GM12878 (cell line): ENCODE data around the gene CYB5R3. TPM values are rescaled to one million over a fixed set of nuclear protein-coding genes. Genes with fewer than 3 reads are reported as not detected.

Source experiments
- ATAC-seq: fragments of 200-7000 bp; cut with Tn5 transposase; 3 replicates; pipeline ENCODE4 v1.9.1; 2020; ENCODE audit warnings: mild to moderate bottlenecking, moderate library complexity
- BruUV-seq: library from RNA; stranded (reverse); fragments of 400-500 nt; replicated peaks from 2 replicates; lab custom pipeline; 2021; lab: Mats Ljungman, UMichigan
- CTCF ChIA-PET: fragments of 300-600 bp; sonication (Branson Sonifier 250); formaldehyde crosslinking; extraction: SDS; loops from one replicate; lab custom pipeline; 2021; ENCODE audit warnings: inconsistent platforms; lab: Yijun Ruan, JAX
- POLR2A ChIA-PET: fragments of 350-600 bp; formaldehyde crosslinking; extraction: SDS; loops from one replicate; lab custom pipeline; 2021; ENCODE audit warnings: inconsistent platforms; lab: Charles Lee
- RAD21 ChIA-PET: fragments of 300-600 bp; sonication (Branson Sonifier 250); formaldehyde crosslinking; loops from one replicate; lab custom pipeline; 2023; ENCODE audit warnings: antibody characterized with exemption; ENCODE audit not compliant: unreplicated experiment; lab: Charles Lee
- SMC1A ChIA-PET: fragments of 300-600 bp; sonication (Branson Sonifier 250); formaldehyde crosslinking; loops from one replicate; lab custom pipeline; 2023; ENCODE audit not compliant: unreplicated experiment, uncharacterized antibody; lab: Charles Lee
- DNase-seq: peaks from one replicate; pipeline ENCODE4 v3.0.0-alpha.2; 2011; ENCODE audit warnings: low read depth, low spot score
- FAIRE-seq: peaks from 3 replicates; lab custom pipeline; 2011; peaks lifted over from hg19 to GRCh38; lab: Jason Lieb, UNC
- H2AFZ ChIP-seq: 2 replicates; pipeline ENCODE4 v1.6.0; 2011; ENCODE audit warnings: low read depth, low read length, control low read depth; ENCODE audit not compliant: control insufficient read depth
- H3K27ac ChIP-seq: 2 replicates; pipeline ENCODE4 v1.5.1; 2011; ENCODE audit warnings: control low read depth; ENCODE audit not compliant: control insufficient read depth, insufficient read depth
- H3K27me3 ChIP-seq, 2 experiments: replicated peaks in 1 of 2; 2 replicates each; pipeline versions ENCODE4 v1.6.0 to v1.6.1; 2011; ENCODE audit warnings: low read length in 1 of 2; ENCODE audit not compliant: control insufficient read depth in 2 of 2, insufficient read depth in 2 of 2
- H3K36me3 ChIP-seq, 2 experiments: 2 replicates each; pipeline ENCODE4 v1.5.1; 2011; ENCODE audit warnings: low read length in 1 of 2; ENCODE audit not compliant: control insufficient read depth in 2 of 2, insufficient read depth in 2 of 2
- H3K4me1 ChIP-seq: 2 replicates; pipeline ENCODE4 v1.6.1; 2011; ENCODE audit warnings: mild to moderate bottlenecking, low read length, moderate library complexity, mixed read lengths; ENCODE audit not compliant: control insufficient read depth, insufficient read depth
- H3K4me2 ChIP-seq: 2 replicates; pipeline ENCODE4 v1.6.0; 2011; ENCODE audit warnings: control low read depth; ENCODE audit not compliant: control insufficient read depth, insufficient read depth
- H3K4me3 ChIP-seq: fragments of 200-600 bp; sonication (generic); 2 replicates; pipeline ENCODE4 v1.5.1; 2016
- H3K79me2 ChIP-seq: 2 replicates; pipeline ENCODE4 v1.6.0; 2011; ENCODE audit warnings: low read length; ENCODE audit not compliant: control insufficient read depth, insufficient read depth
- H3K9ac ChIP-seq: 2 replicates; pipeline ENCODE4 v1.8.0; 2011; ENCODE audit warnings: low read length, control low read depth, mixed read lengths; ENCODE audit not compliant: control insufficient read depth, insufficient read depth
- H3K9me3 ChIP-seq: replicated peaks from 3 replicates; pipeline ENCODE4 v1.5.1; 2011; ENCODE audit warnings: mild to moderate bottlenecking, low read length; ENCODE audit not compliant: control insufficient read depth, insufficient read depth
- H4K20me1 ChIP-seq: 2 replicates; pipeline ENCODE4 v1.6.0; 2011; ENCODE audit not compliant: control insufficient read depth, insufficient read depth
- EGR1 ChIP-seq, 2 experiments: IDR thresholded peaks; 1 replicate in 1 of 2; 2 replicates in 1 of 2; pipeline ENCODE4 v1.6.1; 2011 to 2012; ENCODE audit warnings: low read depth in 2 of 2, low read length in 2 of 2, borderline replicate concordance in 1 of 2, mild to moderate bottlenecking in 1 of 2, moderate library complexity in 1 of 2
- GABPA ChIP-seq: IDR thresholded peaks from 2 replicates; pipeline ENCODE4 v1.6.1; 2014; ENCODE audit warnings: antibody characterized with exemption, low read depth, mild to moderate bottlenecking, inconsistent platforms
- IKZF1 ChIP-seq: fragments of 450-650 bp; conservative IDR thresholded peaks from 2 replicates; pipeline ENCODE4 v1.6.1; 2017; ENCODE audit warnings: antibody characterized with exemption, mild to moderate bottlenecking
- IKZF2 ChIP-seq, 2 experiments: fragments of 450-650 bp; IDR thresholded peaks; 2 replicates each; pipeline ENCODE4 v1.6.1; 2017; ENCODE audit warnings: mild to moderate bottlenecking in 2 of 2, moderate library complexity in 2 of 2
- JUND ChIP-seq: IDR thresholded peaks from 2 replicates; pipeline ENCODE4 v1.6.1; 2012; ENCODE audit warnings: low read depth, mild to moderate bottlenecking, low read length, improper control_type of control experiment, moderate library complexity
- MEF2B ChIP-seq: fragments of 450-650 bp; IDR thresholded peaks from 2 replicates; pipeline ENCODE4 v1.6.1; 2018; ENCODE audit warnings: mild to moderate bottlenecking, moderate library complexity; ENCODE audit not compliant: partially characterized antibody, poor library complexity, severe bottlenecking
- MTA2 ChIP-seq: fragments of 450-650 bp; IDR thresholded peaks from 2 replicates; pipeline ENCODE4 v1.6.1; 2016; ENCODE audit warnings: low read depth, mild to moderate bottlenecking, moderate library complexity
- NBN ChIP-seq: fragments of 450-650 bp; IDR thresholded peaks from 2 replicates; pipeline ENCODE4 v1.6.1; 2016
- NR2F1 ChIP-seq: fragments of 450-650 bp; conservative IDR thresholded peaks from 2 replicates; pipeline ENCODE4 v1.6.1; 2017; ENCODE audit warnings: mild to moderate bottlenecking
- ZBTB4 ChIP-seq: fragments of 450-650 bp; formaldehyde crosslinking; IDR thresholded peaks from 2 replicates; pipeline ENCODE4 v1.4.0; 2022; ENCODE audit warnings: mild to moderate bottlenecking, moderate library complexity
- ZNF24 ChIP-seq: fragments of 450-650 bp; IDR thresholded peaks from 2 replicates; pipeline ENCODE4 v1.6.1; 2017; ENCODE audit warnings: antibody characterized with exemption, mild to moderate bottlenecking
- WGBS: methylation state at CpG from one replicate; pipeline ENCODE4 v1.1.6; 2016; ENCODE audit warnings: low lambda C conversion rate; ENCODE audit not compliant: insufficient replicate concordance, insufficient coverage; ENCODE audit errors: missing lambda C conversion rate; 5-methylcytosine and 5-hydroxymethylcytosine counted together
- in situ Hi-C: fragments of 300-500 bp; cut with MboI; formaldehyde crosslinking; loops from 9 replicates; pipeline ENCODE4 v1.14.3; 2018; ENCODE audit warnings: mixed read lengths
- intact Hi-C: fragments of 100-400 bp; cut with micrococcal nuclease; formaldehyde crosslinking; loops from one replicate; pipeline ENCODE4 v1.14.2; 2022; ENCODE audit not compliant: unreplicated experiment
- polyA plus RNA-seq, 11 experiments: library from polyadenylated mRNA; depleted of rRNA in 4 of 11; unstranded in 6 of 11; stranded (reverse) in 5 of 11; fragments of >200 nt; fragmentation: Nextera tagmentation in 4 of 11; fragmentation: Illumina TruSeq in 1 of 11; extraction: Ambion mirVana in 4 of 11; extraction: Trizol in 1 of 11; gene quantifications; 1 replicate in 1 of 11; 2 replicates in 10 of 11; pipeline versions ENCODE4 v1.2.1 to v1.2.3, GENCODE V29; 2011 to 2016; ENCODE audit warnings: inconsistent platforms in 2 of 11, missing spikeins in 2 of 11, low read depth in 1 of 11
- total RNA-seq, 4 experiments: library from RNA; depleted of rRNA in 3 of 4; stranded (reverse); fragments of >200 nt in 3 of 4; fragmentation: Illumina TruSeq in 1 of 4; extraction: Trizol in 1 of 4; gene quantifications; 2 replicates each; pipeline versions ENCODE4 v1.2.1 to v1.2.3, GENCODE V29; 2013 to 2021
- TF ChIP-seq, protein P1 (sequence below): fragments of 450-650 bp; IDR thresholded peaks from 2 replicates; pipeline ENCODE4 v1.6.1; 2016; ENCODE audit warnings: mild to moderate bottlenecking

Gene CYB5R3
- total and polyA plus RNA-seq, 10 of the 15 experiments (the other 5 are each of a cell fraction or from before 2014, with no cell fraction given): 2.0 to 119 (median 67.8) TPM

GRCh38 chr22:42656578-42656977, 7.4 kb upstream of the CYB5R3 start:
- intact Hi-C loops (no loop called here), in situ Hi-C loops (loop anchor here (25.0 kb wide), 1 partner anchor 1381 kb away; no protein-coding TSS in a partner anchor)
- Histone ChIP-seq H2AFZ (no peak overlapping the region), H3K4me2 (no peak overlapping the region), H3K9ac (no peak overlapping the region), H3K4me1 (peaks cover 10% of the 10 kb centered on the region), H4K20me1 (no peaks in the 10 kb centered on the region), H3K79me2 (no peaks in the 10 kb centered on the region), H3K27me3 (no peaks in the 10 kb centered on the region), H3K36me3 (no peaks in the 10 kb centered on the region), H3K4me3 (no peak overlapping the region), H3K27ac (no peak overlapping the region), H3K9me3 (no peaks in the 10 kb centered on the region)
- ChIA-PET CTCF (interaction anchor here (1.9 to 2.2 kb wide), 2 partner anchors 13 to 36 kb away, joined by 14 to 17 read pairs; no protein-coding TSS in a partner anchor), RAD21 (interaction anchor here (1.2 to 3.1 kb wide), 6 partner anchors 8 to 211 kb away, joined by 3 to 19 read pairs (median 4); no protein-coding TSS in a partner anchor), POLR2A (interaction anchor here (0.9 to 2.6 kb wide), 4 partner anchors 9 to 179 kb away, joined by 3 to 11 read pairs (median 4); no protein-coding TSS in a partner anchor), SMC1A (interaction anchor here (2.9 kb wide), 1 partner anchor 13 kb away, joined by 18 read pairs; no protein-coding TSS in a partner anchor)
- no peak for FAIRE-seq
- no peak for DNase-seq
- ATAC-seq: no peak
- BruUV-seq: no TSS peak
- no peak for TF ChIP-seq GABPA
- WGBS: 95% methylated on average over 8 of the region's 8 CpGs

DNA sequence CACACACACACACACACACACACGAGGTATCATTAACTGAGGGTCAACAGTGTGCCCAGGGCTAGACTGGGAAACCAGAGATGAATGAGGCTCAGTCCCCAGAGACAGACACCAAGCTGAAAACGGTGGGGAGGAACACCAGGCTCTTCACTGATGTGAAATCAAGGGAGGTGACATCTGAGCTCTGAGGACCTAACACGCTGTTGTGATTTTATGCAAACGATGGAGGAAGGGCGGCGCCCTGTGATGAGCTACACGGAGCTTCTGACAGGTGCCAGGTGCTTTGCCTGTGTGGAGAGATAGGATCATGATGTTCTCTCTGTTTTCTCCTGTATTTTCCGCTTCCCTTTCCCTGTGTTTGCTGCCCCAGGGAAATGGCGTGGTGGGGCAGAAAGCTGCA, 6.5 kb upstream of the CYB5R3 start:
- ATAC-seq: peak; percentile 87
- RAD21 ChIA-PET: interaction anchor here (0.6 to 3.1 kb wide), 13 partner anchors 8 to 212 kb away, joined by 3 to 19 read pairs (median 4); no protein-coding TSS in a partner anchor
- Histone ChIP-seq H3K27ac (no peak overlapping the region), H3K79me2 (no peaks in the 10 kb centered on the region), H3K4me1 (peaks cover 10% of the 10 kb centered on the region), H4K20me1 (no peaks in the 10 kb centered on the region), H3K36me3 (no peaks in the 10 kb centered on the region), H3K4me2 (peak overlapping the region; percentile 67; the same call in 1 of the 2 replicates), H3K9ac (no peak overlapping the region), H3K9me3 (no peaks in the 10 kb centered on the region), H3K4me3 (no peak overlapping the region), H2AFZ (peak overlapping the region; percentile 49), H3K27me3 (no peaks in the 10 kb centered on the region)
- CTCF ChIA-PET: interaction anchor here (0.9 to 2.2 kb wide), 8 partner anchors 9 to 212 kb away, joined by 3 to 17 read pairs (median 4); no protein-coding TSS in a partner anchor
- in situ Hi-C loops (loop anchor here (25.0 kb wide), 1 partner anchor 1382 kb away; no protein-coding TSS in a partner anchor), intact Hi-C loops (no loop called here)
- POLR2A ChIA-PET: interaction anchor here (0.5 to 2.6 kb wide), 13 partner anchors 9 to 436 kb away, joined by 3 to 11 read pairs (median 3); partner anchors contain the start of gene ATP5MGL
- DNase-seq: peak; percentile 71
- SMC1A ChIA-PET: interaction anchor here (0.6 to 3.0 kb wide), 10 partner anchors 8 to 329 kb away, joined by 3 to 18 read pairs (median 3); partner anchors contain the start of gene POLDIP3
- peak; percentile 94 for FAIRE-seq
- BruUV-seq: no TSS peak
- WGBS: 11% methylated on average over 9 of the region's 9 CpGs
- no peak for TF ChIP-seq JUND
- 0 out of 2 replicates have a peak, but pooled peaks have one; percentile 46 for TF ChIP-seq NBN
- TF ChIP-seq MEF2B: peak; percentile 90
- TF ChIP-seq ZNF24: no peak
- TF ChIP-seq EGR1 (IDR thresholded peaks at IDR 0.05; ENCODE audit: borderline replicate concordance in 1 of 2, low read depth in 2 of 2, low read length in 2 of 2): no peak
- TF ChIP-seq IKZF2 (IDR thresholded peaks at IDR 0.05): peak in 1 of 2 experiments; percentile 46; a peak in 3 of 4 replicates
- 0 out of 2 replicates have a peak, but pooled peaks have one; percentile 13 for TF ChIP-seq IKZF1
- TF ChIP-seq ZBTB4 (CRISPR knock-in tag): no peak
- TF ChIP-seq, protein P1, sequence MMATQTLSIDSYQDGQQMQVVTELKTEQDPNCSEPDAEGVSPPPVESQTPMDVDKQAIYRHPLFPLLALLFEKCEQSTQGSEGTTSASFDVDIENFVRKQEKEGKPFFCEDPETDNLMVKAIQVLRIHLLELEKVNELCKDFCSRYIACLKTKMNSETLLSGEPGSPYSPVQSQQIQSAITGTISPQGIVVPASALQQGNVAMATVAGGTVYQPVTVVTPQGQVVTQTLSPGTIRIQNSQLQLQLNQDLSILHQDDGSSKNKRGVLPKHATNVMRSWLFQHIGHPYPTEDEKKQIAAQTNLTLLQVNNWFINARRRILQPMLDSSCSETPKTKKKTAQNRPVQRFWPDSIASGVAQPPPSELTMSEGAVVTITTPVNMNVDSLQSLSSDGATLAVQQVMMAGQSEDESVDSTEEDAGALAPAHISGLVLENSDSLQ: peak; percentile 71
- TF ChIP-seq NR2F1: 0 out of 2 replicates have a peak, but pooled peaks have one; percentile 37
- peak; percentile 50; the same call in 1 of the 2 replicates for TF ChIP-seq MTA2
